Measurements from ENCODE around the gene HSPA4L. TPM values are rescaled to one million over a fixed set of nuclear protein-coding genes. Genes with fewer than 3 reads are reported as not detected.

The HSPA4L gene
- total RNA-seq, 1 experiment from 2014 or later: 3.8 TPM

GRCh38 chr4:127857641-127858040 is 75.5 kb downstream of the HSPA4L start:
- Histone ChIP-seq H3K9me3 (ENCODE audit: low read depth, low read length, poor library complexity, severe bottlenecking) (peaks cover 4% of the 10 kb centered on the region), H3K27ac (ENCODE audit: low read depth, low read length, poor library complexity, severe bottlenecking) (no peak overlapping the region), H3K27me3 (replicated peaks; ENCODE audit: insufficient read depth, low read depth, low read length, poor library complexity) (no peaks in the 10 kb centered on the region), H3K4me3 (ENCODE audit: low read depth, low read length, poor library complexity, severe bottlenecking) (no peak overlapping the region), H3K4me1 (ENCODE audit: insufficient read depth, low read length, poor library complexity, severe bottlenecking) (no peaks in the 10 kb centered on the region), H3K36me3 (ENCODE audit: insufficient read depth, low read length, poor library complexity, severe bottlenecking) (no peaks in the 10 kb centered on the region)
- intact Hi-C loops (cut with micrococcal nuclease; ENCODE audit: unreplicated experiment): no loop called here
- TF ChIP-seq CTCF (conservative IDR thresholded peaks at IDR 0.05; ENCODE audit: low read depth, low read length) (no peak), EZH2 (IDR thresholded peaks at IDR 0.05; ENCODE audit: borderline replicate concordance, low read depth, low read length, poor library complexity, severe bottlenecking) (no peak)
- ChIA-PET CTCF (no interaction called here), POLR2A (ENCODE audit: low non-redundant PET) (no interaction called here)
- DNase-seq (ENCODE audit: low spot score): no peak
- BruUV-seq (replicated peaks): no TSS peak

GRCh38 chr4:127868196-127868595 is 86.1 kb downstream of the HSPA4L start:
- H3K4me3 ChIP-seq (ENCODE audit: low read depth, low read length, poor library complexity, severe bottlenecking): no peak overlapping the region
- POLR2A ChIA-PET (ENCODE audit: low non-redundant PET): no interaction called here

GRCh38 chr4:127870281-127870680 is 88.2 kb downstream of the HSPA4L start:
- ChIA-PET CTCF (no interaction called here), POLR2A (ENCODE audit: low non-redundant PET) (no interaction called here)
- Histone ChIP-seq H3K27me3 (replicated peaks; ENCODE audit: insufficient read depth, low read depth, low read length, poor library complexity) (no peaks in the 10 kb centered on the region), H3K27ac (ENCODE audit: low read depth, low read length, poor library complexity, severe bottlenecking) (no peak overlapping the region), H3K4me1 (ENCODE audit: insufficient read depth, low read length, poor library complexity, severe bottlenecking) (no peaks in the 10 kb centered on the region), H3K9me3 (ENCODE audit: low read depth, low read length, poor library complexity, severe bottlenecking) (peaks cover 4% of the 10 kb centered on the region), H3K36me3 (ENCODE audit: insufficient read depth, low read length, poor library complexity, severe bottlenecking) (no peaks in the 10 kb centered on the region), H3K4me3 (ENCODE audit: low read depth, low read length, poor library complexity, severe bottlenecking) (no peak overlapping the region)
- intact Hi-C loops (cut with micrococcal nuclease; ENCODE audit: unreplicated experiment): no loop called here
- no TSS peak for BruUV-seq (replicated peaks)
- TF ChIP-seq CTCF (conservative IDR thresholded peaks at IDR 0.05; ENCODE audit: low read depth, low read length): no peak
- no peak for TF ChIP-seq EZH2 (IDR thresholded peaks at IDR 0.05; ENCODE audit: borderline replicate concordance, low read depth, low read length, poor library complexity, severe bottlenecking)
- no peak for DNase-seq (ENCODE audit: low spot score)

More at GRCh38 chr4:127868196-127868595, 86.1 kb downstream of the HSPA4L start:
- H3K36me3 ChIP-seq (ENCODE audit: insufficient read depth, low read length, poor library complexity, severe bottlenecking): no peaks in the 10 kb centered on the region
- CTCF ChIA-PET: no interaction called here
- TF ChIP-seq CTCF (conservative IDR thresholded peaks at IDR 0.05; ENCODE audit: low read depth, low read length): no peak
- BruUV-seq (replicated peaks): no TSS peak
- intact Hi-C loops (cut with micrococcal nuclease; ENCODE audit: unreplicated experiment): no loop called here
- H3K27ac ChIP-seq (ENCODE audit: low read depth, low read length, poor library complexity, severe bottlenecking): no peak overlapping the region
- no peaks in the 10 kb centered on the region for H3K27me3 ChIP-seq (replicated peaks; ENCODE audit: insufficient read depth, low read depth, low read length, poor library complexity)
- DNase-seq (ENCODE audit: low spot score): no peak
- no peaks in the 10 kb centered on the region for H3K4me1 ChIP-seq (ENCODE audit: insufficient read depth, low read length, poor library complexity, severe bottlenecking)
- no peaks in the 10 kb centered on the region for H3K9me3 ChIP-seq (ENCODE audit: low read depth, low read length, poor library complexity, severe bottlenecking)

Measured in A673 (cell line).